Measurements from ENCODE around the gene VAMP8.
A peak's percentile ranks its signal among the peaks of the same experiment; 100 is the strongest.
"Not testable (repeated sequence)": the region's sequence is repeated elsewhere in the genome, so short reads cannot be mapped to it uniquely, and the experiment has no call there.

VAMP8 gene

DNA sequence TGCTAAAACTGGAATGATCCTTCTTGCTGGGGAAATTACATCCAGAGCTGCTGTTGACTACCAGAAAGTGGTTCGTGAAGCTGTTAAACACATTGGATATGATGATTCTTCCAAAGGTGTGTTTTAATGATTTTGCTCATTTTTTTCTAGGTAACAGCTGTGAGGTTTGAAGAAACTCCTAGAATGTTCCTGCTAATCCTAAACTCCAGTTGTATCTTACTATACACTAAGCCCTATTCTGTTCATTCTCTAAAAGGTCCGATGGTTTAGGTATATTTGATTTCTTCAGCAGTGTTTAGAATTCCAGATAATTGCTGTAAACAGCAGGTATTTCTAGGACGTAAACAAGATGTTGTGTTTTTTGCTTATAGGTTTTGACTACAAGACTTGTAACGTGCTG lies 36.1 kb upstream of the VAMP8 start:
- 0 out of 2 replicates have a peak, but pooled peaks cover 3% of the 10 kb centered on the region for H4K20me1 ChIP-seq (ENCODE audit: insufficient read depth, low read length)
- no peak overlapping the region for H3K27ac ChIP-seq (ENCODE audit: low read depth, low read length, poor library complexity, severe bottlenecking)
- H3K4me2 ChIP-seq (ENCODE audit: low read length), result peak overlapping the region; percentile 90
- H3K4me1 ChIP-seq (ENCODE audit: insufficient read depth, low read length, severe bottlenecking), result peaks cover 30% of the 10 kb centered on the region
- TF ChIP-seq, protein P1, sequence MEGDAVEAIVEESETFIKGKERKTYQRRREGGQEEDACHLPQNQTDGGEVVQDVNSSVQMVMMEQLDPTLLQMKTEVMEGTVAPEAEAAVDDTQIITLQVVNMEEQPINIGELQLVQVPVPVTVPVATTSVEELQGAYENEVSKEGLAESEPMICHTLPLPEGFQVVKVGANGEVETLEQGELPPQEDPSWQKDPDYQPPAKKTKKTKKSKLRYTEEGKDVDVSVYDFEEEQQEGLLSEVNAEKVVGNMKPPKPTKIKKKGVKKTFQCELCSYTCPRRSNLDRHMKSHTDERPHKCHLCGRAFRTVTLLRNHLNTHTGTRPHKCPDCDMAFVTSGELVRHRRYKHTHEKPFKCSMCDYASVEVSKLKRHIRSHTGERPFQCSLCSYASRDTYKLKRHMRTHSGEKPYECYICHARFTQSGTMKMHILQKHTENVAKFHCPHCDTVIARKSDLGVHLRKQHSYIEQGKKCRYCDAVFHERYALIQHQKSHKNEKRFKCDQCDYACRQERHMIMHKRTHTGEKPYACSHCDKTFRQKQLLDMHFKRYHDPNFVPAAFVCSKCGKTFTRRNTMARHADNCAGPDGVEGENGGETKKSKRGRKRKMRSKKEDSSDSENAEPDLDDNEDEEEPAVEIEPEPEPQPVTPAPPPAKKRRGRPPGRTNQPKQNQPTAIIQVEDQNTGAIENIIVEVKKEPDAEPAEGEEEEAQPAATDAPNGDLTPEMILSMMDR (IDR thresholded peaks at IDR 0.05; ENCODE audit: low read length), result no peak
- TF ChIP-seq EZH2 (IDR thresholded peaks at IDR 0.05; ENCODE audit: borderline replicate concordance, low read length), result no peak
- H3K9me3 ChIP-seq (ENCODE audit: low read length), result no peaks in the 10 kb centered on the region
- peaks cover 26% of the 10 kb centered on the region for H3K79me2 ChIP-seq (ENCODE audit: insufficient read depth, low read length)
- H3K9me2 ChIP-seq (ENCODE audit: low read depth, low read length), result no peaks in the 10 kb centered on the region
- H3K27me3 ChIP-seq (ENCODE audit: insufficient read depth, low read length), result no peaks in the 10 kb centered on the region
- peaks cover 73% of the 10 kb centered on the region for H3K36me3 ChIP-seq (ENCODE audit: insufficient read depth, low read length)
- H2AFZ ChIP-seq (ENCODE audit: low read length), result no peak overlapping the region
- H3K9ac ChIP-seq (ENCODE audit: low read length), result peak overlapping the region; percentile 100; the same call in 1 of the 2 replicates
- H3F3A ChIP-seq (ENCODE audit: insufficient read depth, low read length), result peaks cover 18% of the 10 kb centered on the region
- H3K4me3 ChIP-seq (ENCODE audit: low read depth, low read length, poor library complexity, severe bottlenecking), result peak overlapping the region; percentile 99

DNA sequence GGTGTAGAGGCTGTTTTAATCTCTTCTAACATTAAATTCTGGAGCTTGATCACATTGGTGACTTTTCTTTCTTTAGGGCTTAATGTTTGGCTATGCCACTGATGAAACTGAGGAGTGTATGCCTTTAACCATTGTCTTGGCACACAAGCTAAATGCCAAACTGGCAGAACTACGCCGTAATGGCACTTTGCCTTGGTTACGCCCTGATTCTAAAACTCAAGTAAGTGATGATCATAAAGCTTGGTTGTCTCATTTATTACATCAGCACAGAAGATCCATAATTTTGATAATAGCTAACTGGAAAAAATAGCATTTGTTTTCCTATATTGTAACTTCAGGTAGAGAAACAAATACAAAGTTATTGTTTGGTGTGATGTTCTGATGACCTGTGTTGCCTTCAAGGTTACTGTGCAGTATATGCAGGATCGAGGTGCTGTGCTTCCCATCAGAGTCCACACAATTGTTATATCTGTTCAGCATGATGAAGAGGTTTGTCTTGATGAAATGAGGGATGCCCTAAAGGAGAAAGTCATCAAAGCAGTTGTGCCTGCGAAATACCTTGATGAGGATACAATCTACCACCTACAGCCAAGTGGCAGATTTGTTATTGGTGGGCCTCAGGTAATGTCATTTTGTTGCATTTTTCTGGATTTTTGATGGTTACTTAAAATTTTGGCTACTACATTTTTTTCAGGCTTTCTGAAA lies 35.5 kb upstream of the VAMP8 start:
- H3K9me2 ChIP-seq (ENCODE audit: low read depth, low read length), result no peaks in the 10 kb centered on the region
- no peak overlapping the region for H2AFZ ChIP-seq (ENCODE audit: low read length)
- peaks cover 78% of the 10 kb centered on the region for H3K36me3 ChIP-seq (ENCODE audit: insufficient read depth, low read length)
- no peak overlapping the region for H3K9ac ChIP-seq (ENCODE audit: low read length)
- no peaks in the 10 kb centered on the region for H3K27me3 ChIP-seq (ENCODE audit: insufficient read depth, low read length)
- H3K4me2 ChIP-seq (ENCODE audit: low read length), result peak overlapping the region; percentile 90; the same call in 1 of the 2 replicates
- peaks cover 26% of the 10 kb centered on the region for H3K79me2 ChIP-seq (ENCODE audit: insufficient read depth, low read length)
- H4K20me1 ChIP-seq (ENCODE audit: insufficient read depth, low read length), result 0 out of 2 replicates have a peak, but pooled peaks cover 3% of the 10 kb centered on the region
- H3K4me1 ChIP-seq (ENCODE audit: insufficient read depth, low read length, severe bottlenecking), result peaks cover 30% of the 10 kb centered on the region
- H3K9me3 ChIP-seq (ENCODE audit: low read length), result no peaks in the 10 kb centered on the region
- H3F3A ChIP-seq (ENCODE audit: insufficient read depth, low read length), result peaks cover 21% of the 10 kb centered on the region
- no peak overlapping the region for H3K27ac ChIP-seq (ENCODE audit: low read depth, low read length, poor library complexity, severe bottlenecking)
- TF ChIP-seq EZH2 (IDR thresholded peaks at IDR 0.05; ENCODE audit: borderline replicate concordance, low read length), result no peak
- TF ChIP-seq, protein P1 (IDR thresholded peaks at IDR 0.05; ENCODE audit: low read length), result no peak
- peak overlapping the region; percentile 99 for H3K4me3 ChIP-seq (ENCODE audit: low read depth, low read length, poor library complexity, severe bottlenecking)

DNA sequence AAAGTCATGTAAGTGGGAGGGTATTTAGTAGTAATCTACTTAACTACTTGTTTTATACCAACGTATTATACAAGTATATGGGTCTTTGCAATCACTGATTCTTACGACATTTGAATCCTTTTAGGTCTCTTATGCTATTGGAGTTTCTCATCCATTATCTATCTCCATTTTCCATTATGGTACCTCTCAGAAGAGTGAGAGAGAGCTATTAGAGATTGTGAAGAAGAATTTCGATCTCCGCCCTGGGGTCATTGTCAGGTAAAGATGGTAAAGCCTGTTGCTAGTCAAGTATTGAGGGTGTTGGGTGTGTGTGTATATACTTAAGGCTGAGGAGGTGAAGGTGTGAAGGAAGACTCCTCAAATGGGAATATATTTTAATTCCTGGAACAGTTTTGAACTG lies 34.6 kb upstream of the VAMP8 start:
- no peak overlapping the region for H3K4me3 ChIP-seq (ENCODE audit: low read depth, low read length, poor library complexity, severe bottlenecking)
- peaks cover 22% of the 10 kb centered on the region for H3K4me1 ChIP-seq (ENCODE audit: insufficient read depth, low read length, severe bottlenecking)
- no peak overlapping the region for H3K9ac ChIP-seq (ENCODE audit: low read length)
- peaks cover 86% of the 10 kb centered on the region for H3K36me3 ChIP-seq (ENCODE audit: insufficient read depth, low read length)
- no peaks in the 10 kb centered on the region for H3K9me2 ChIP-seq (ENCODE audit: low read depth, low read length)
- no peak overlapping the region for H2AFZ ChIP-seq (ENCODE audit: low read length)
- peaks cover 26% of the 10 kb centered on the region for H3F3A ChIP-seq (ENCODE audit: insufficient read depth, low read length)
- no peak overlapping the region for H3K4me2 ChIP-seq (ENCODE audit: low read length)
- 0 out of 2 replicates have a peak, but pooled peaks cover 3% of the 10 kb centered on the region for H4K20me1 ChIP-seq (ENCODE audit: insufficient read depth, low read length)
- no peaks in the 10 kb centered on the region for H3K27me3 ChIP-seq (ENCODE audit: insufficient read depth, low read length)
- no peak for TF ChIP-seq EZH2 (IDR thresholded peaks at IDR 0.05; ENCODE audit: borderline replicate concordance, low read length)
- TF ChIP-seq, protein P1 (IDR thresholded peaks at IDR 0.05; ENCODE audit: low read length), result no peak
- H3K27ac ChIP-seq (ENCODE audit: low read depth, low read length, poor library complexity, severe bottlenecking), result no peak overlapping the region
- H3K79me2 ChIP-seq (ENCODE audit: insufficient read depth, low read length), result peaks cover 26% of the 10 kb centered on the region
- no peaks in the 10 kb centered on the region for H3K9me3 ChIP-seq (ENCODE audit: low read length)

DNA sequence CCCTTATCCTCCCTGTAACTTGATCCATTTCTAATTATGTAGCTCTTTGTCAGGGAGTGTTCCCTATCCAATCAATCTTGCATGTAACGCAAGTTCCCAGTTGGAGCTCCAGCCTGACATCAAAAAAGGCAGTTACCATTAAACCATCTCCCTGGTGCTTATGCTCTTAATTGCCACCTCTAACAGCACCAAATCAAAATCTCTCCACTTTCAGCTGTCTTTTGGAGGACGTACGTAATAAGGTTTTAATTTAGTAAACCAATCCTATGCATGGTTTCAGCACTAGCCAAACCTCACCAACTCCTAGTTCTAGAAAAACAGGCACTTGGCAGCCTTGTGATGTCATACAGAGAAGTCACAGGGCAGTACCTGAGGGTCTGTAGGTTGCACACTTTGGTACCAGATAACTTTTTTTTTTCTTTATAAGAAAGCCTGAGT lies 33.1 kb upstream of the VAMP8 start:
- Histone ChIP-seq H3K36me3 (ENCODE audit: insufficient read depth, low read length) (peaks cover 83% of the 10 kb centered on the region), H3F3A (ENCODE audit: insufficient read depth, low read length) (peaks cover 26% of the 10 kb centered on the region), H3K4me1 (ENCODE audit: insufficient read depth, low read length, severe bottlenecking) (peaks cover 18% of the 10 kb centered on the region), H3K79me2 (ENCODE audit: insufficient read depth, low read length) (peaks cover 24% of the 10 kb centered on the region)
- not testable (repeated sequence) for H3K9me2 ChIP-seq (ENCODE audit: low read depth, low read length); H3K9me3 ChIP-seq (ENCODE audit: low read length); H3K4me2 ChIP-seq (ENCODE audit: low read length); H3K9ac ChIP-seq (ENCODE audit: low read length); H3K27ac ChIP-seq (ENCODE audit: low read depth, low read length, poor library complexity, severe bottlenecking); H2AFZ ChIP-seq (ENCODE audit: low read length); H3K4me3 ChIP-seq (ENCODE audit: low read depth, low read length, poor library complexity, severe bottlenecking); H4K20me1 ChIP-seq (ENCODE audit: insufficient read depth, low read length); H3K27me3 ChIP-seq (ENCODE audit: insufficient read depth, low read length)

DNA sequence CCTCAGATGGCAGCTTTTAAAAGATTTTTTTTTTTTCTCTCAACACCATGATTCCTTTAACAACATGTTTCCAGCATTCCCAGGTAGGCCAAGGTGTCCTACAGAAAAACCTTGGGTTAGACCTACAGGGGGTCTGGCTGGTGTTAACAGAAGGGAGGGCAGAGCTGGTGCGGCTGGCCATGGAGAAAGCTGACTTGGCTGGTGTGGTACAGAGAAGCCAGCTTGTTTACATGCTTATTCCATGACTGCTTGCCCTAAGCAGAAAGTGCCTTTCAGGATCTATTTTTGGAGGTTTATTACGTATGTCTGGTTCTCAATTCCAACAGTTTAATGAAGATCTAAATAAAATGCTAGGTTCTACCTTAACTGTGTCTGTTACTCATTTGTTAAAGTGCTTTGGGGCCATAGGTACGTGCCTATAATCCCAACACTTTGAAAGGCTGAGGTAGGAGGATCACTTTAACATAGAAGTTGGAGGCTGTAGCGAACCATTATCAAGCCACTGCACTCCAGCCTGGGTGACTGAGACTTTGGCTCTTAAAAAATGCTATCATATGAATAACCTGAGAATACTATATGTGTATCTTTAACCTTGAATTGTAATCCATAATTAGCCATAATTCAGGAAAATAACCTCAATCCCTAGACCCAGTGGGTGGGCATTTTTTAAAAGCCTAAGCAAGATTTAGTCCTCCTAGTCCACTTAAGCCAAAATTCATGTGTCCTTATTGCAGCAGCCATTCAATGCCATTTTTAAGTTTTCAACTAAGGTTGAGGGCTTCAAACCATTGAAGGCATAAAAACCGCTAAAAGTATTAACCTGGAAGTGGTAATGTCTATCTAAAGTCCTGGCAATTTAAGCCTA lies 32.2 kb upstream of the VAMP8 start:
- not testable (repeated sequence) for H3K9me2 ChIP-seq (ENCODE audit: low read depth, low read length); H4K20me1 ChIP-seq (ENCODE audit: insufficient read depth, low read length); H3K27ac ChIP-seq (ENCODE audit: low read depth, low read length, poor library complexity, severe bottlenecking); H3K9ac ChIP-seq (ENCODE audit: low read length); H3K27me3 ChIP-seq (ENCODE audit: insufficient read depth, low read length); H3K9me3 ChIP-seq (ENCODE audit: low read length); H3K4me3 ChIP-seq (ENCODE audit: low read depth, low read length, poor library complexity, severe bottlenecking); H3K4me2 ChIP-seq (ENCODE audit: low read length); H2AFZ ChIP-seq (ENCODE audit: low read length)
- peaks cover 80% of the 10 kb centered on the region for H3K36me3 ChIP-seq (ENCODE audit: insufficient read depth, low read length)
- H3K79me2 ChIP-seq (ENCODE audit: insufficient read depth, low read length), result peaks cover 15% of the 10 kb centered on the region
- peaks cover 26% of the 10 kb centered on the region for H3F3A ChIP-seq (ENCODE audit: insufficient read depth, low read length)
- peaks cover 18% of the 10 kb centered on the region for H3K4me1 ChIP-seq (ENCODE audit: insufficient read depth, low read length, severe bottlenecking)
